Activated CD4-positive, alpha-beta T cell treated with anti-CD3 and anti-CD28 coated beads, Interleukin-10, Interleukin-2, amounts not matched to agents 100 ng/mL and 50 ng/mL, durations not matched to agents 16 hours and 8 hours (primary cell): ENCODE measurements around the gene SORBS1.
A peak's percentile ranks its signal among the peaks of the same experiment; 100 is the strongest.

Experiments
- DNase-seq: peaks from one replicate; pipeline ENCODE4 v3.0.0-alpha.2; 2020

SORBS1 gene

DNA sequence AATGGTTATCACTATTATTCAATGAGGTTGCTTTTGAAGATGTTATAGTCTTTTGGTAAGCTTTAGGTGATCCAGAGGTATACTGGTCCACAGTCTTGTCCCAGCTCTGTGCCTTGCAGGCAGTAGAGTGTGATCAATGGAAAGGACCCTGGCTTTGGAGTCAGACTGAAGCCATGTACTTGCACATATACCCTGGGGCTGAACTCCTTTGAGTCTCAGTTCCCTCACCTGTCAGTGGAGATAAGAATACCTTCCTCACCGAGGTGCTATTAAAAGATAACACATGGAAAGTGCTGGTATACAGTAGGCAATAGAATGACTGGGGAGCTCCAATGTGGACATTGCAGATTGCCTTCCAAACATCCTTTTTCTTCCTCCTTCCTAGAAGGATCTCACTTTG is 254.3 kb downstream of the SORBS1 start:
- no peak for DNase-seq

GRCh38 chr10:95306318-95306650 is 254.9 kb downstream of the SORBS1 start:
- no peak for DNase-seq

GRCh38 chr10:95305606-95306317 is 255.4 kb downstream of the SORBS1 start:
- DNase-seq: no peak

GRCh38 chr10:95304976-95305375 is 256.2 kb downstream of the SORBS1 start:
- no peak for DNase-seq

DNA sequence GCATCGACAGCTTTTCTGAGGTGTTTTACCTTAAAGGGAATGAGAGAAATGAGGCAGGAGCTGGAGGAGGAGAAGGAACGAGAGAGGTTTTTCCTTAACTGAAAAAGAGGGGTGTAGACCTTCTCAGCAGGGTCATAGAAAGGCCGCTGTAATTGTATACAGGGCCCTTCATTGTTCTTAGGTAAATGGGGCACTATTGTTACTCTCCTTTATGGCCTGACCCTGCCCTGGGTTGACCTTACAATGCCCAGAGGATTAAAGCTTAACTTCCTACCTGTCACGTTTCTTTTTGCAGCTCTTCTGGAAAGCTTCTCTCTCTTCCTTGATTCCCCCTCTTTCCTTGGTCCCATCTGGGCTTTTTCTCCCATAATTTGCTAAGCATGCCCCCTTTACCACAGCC is 256.7 kb downstream of the SORBS1 start:
- DNase-seq: no peak

DNA sequence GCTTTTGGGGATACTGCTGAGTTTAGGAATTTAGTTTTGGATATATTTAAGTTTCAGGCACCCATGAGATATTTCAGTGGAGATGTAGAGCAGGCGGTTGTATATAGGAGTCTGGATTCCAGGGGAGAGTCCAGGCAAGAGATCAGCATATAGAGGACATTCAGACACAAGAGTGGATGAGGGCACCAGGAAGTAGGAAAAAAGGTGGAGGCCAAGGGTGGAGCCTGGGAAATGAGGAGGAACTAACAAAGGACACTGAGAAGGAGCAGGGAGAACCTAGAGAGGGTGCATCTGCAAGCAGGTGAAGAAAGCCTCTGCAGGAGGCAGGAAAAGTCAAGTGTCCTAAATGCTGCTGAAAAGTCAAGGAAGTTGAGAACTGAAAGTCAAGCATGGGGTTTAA is 257.2 kb downstream of the SORBS1 start:
- DNase-seq: no peak

DNA sequence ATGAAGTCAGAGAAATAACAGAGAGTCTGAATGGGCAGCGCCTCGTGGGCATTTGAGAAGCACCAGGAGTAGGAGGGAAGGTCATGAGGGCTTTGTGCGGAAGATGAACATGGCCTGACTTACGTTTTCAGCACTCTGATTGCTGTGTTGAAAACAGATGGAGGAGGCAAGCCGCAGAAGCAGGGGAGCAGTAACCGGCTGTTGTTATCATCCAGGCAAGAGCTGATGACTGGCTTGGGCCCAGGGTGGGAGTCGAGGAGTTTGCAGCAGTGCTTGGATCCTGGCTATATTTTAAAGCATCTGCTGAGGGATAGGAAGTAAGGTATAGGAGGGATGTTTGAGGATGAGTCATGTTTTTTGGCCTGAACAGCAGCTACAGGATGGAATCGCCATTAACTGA is 257.6 kb downstream of the SORBS1 start:
- DNase-seq: no peak

DNA sequence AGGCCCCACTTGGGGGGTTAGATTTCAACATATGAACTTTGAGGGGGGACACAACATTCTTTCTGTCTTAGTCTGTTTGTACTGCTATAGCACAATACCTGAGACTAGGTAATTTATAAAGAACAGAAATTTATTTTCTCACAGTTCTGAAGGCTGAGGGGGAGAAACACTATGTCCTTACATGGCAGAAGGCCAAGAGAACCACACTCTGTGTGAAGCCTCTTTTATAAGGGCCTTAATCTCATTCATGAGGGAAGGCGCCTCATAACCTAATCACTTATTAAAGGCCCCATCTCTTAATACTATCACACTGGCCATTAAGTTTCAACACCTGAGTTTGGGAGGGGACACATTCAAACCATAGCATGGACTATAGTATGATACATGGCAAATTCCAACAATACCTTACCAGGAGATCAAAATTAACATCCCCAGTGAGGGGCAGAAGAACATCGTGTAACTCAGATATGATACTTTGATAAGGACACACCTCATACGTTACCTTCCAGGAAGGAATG is 261.1 kb downstream of the SORBS1 start:
- DNase-seq: no peak

GRCh38 chr10:95297402-95297801 is 263.8 kb downstream of the SORBS1 start:
- DNase-seq: no peak

- no peak for DNase-seq
Observed at GRCh38 chr10:95296764-95297163, 264.4 kb downstream of the SORBS1 start.

GRCh38 chr10:95295031-95295755 is 266.0 kb downstream of the SORBS1 start:
- peak; percentile 71 for DNase-seq

- DNase-seq: no peak
Observed at GRCh38 chr10:95293631-95294030, 267.5 kb downstream of the SORBS1 start.

DNA sequence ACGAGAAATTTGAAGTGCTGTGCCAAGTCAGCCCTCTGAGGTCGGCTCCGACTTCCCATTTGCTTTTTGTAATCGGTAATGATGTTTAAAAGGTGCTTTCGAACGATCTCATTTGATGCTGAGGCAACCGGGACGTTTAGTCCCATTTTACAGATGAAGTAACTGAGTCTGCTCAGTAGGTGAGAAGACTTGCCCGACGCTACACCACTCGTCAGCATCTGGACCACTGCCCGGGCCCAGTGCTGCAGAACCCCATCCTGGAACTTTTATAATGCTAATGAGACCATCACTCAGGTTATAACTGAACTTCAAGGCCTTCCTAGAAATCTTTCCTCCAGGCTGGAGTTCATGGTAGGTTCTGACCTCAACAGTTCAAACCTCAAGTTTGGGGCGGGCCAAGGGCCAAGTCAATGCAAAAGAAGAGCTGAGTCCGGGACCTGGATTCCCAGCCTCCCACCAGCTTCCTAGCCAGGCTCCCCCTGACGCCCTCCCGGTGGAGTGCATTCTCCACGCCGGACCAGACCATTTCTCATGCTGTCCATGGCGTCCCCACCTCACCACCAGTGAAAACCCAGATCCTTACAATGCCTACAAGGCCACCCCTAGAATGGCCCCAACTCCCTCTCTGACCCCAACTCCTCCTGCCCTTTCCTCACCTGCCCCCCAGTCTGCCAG is 269.7 kb downstream of the SORBS1 start:
- no peak for DNase-seq

GRCh38 chr10:95290461-95291364 is 270.5 kb downstream of the SORBS1 start, which contains the start of gene PDLIM1:
Gene PDLIM1, minus strand, starts transcription at chr10:95291003. Its CDS starts 88 bp downstream, at chr10:95290915.
- peak; percentile 39 for DNase-seq

DNA sequence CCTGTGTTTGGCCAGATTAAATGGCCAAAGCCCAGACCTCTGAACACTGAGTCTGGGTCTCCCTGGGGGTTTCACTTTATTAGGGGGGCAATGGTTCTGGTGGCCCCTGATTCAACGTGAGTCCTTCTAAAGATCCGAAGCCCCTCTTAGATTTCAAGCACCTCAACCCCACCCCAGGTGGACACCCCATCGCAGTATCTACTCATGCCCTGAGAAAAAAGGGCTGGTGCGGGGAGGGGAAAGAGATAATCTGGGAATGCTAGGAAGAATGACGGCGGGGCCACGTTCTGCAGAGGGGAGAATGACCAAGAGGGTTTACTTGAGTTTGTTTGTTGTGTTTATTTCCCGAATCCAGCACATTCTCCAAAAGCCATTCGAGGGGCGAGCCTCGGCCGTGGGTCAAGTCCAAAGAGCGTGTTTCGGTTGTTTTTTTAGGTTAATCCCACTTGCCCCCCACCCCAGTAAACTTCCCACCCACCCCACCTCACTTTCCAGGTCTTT is 271.2 kb downstream of the SORBS1 start:
- DNase-seq: no peak

DNA sequence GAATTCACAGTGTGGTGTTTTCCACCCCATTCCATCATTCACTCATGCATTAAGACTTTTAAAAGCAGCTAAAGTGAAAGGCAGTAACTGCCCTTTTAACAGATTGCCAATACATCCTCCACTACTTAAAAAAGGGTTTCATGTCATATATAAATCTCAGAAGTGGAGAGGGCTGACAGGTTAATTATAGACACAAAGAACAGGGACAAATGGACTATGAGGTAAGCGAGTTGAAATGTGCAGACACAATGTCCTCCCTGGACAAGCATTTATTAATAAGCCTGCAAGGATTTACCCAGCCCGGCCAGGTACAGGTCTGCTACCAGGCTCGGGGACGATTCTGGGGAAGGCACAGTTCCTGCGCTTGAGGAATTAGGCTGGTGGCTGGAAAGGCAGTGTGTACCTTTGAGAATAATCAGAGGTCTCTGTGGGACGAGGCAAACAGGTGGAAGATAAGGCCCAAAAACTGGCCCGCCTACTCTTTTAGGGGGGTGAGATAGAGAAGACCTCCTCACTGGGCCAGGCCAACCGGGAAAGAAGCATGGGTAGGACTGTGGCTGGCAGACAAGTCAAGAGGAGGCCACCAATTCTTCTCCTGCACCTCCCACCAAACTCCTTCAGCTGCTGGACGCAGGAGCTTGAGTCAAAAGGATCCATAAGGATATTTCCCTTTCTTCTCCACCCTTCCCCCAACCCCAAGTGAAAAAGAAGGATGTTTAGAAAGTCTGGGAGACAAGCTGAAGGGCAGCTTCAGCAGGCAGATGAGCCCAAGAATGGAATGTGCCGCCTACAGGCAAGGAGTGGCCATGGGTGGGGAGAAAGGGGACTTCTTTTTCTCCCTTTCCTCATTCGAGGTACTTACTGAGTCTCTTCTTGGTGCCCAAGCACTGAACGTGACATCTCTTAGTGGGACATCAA is 271.9 kb downstream of the SORBS1 start:
- no peak for DNase-seq

DNA sequence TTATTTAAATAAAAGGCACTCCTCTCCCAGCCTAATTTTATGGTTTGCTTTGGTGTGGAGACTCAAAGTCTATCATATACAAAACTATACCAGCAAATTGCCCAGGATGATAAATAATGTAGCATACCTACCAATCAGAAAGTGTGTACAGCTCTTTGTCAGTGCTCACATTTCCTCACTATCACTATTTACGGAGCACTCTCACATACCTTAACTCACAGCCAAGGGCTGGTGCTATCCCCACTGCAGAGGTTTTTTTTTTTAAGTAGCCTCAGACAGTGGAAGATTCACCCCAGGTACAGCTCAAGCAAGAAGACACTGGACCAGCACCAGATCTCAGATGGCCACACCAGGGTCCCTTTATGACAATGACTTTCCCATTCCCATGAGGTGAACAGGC is 272.9 kb downstream of the SORBS1 start:
- DNase-seq: no peak

DNA sequence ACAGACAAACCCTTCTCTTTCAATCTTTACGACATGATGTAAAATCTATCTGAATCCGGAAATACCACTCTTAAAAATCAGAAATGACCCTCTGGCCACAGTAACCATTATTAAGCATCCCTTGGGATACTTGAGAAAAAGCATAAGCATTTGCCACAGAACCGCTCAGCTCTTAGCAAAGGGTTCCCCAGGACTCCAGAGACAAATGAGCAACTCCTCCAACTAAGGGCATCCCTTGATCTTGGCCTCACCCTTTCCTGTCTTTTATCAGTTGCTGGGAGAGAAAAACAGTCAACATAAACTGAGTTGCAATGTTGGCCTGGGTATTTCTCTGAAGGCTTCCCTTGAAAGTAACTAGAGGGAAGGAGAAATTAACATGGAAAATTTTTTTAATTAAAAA is 273.9 kb downstream of the SORBS1 start:
- DNase-seq: no peak

DNA sequence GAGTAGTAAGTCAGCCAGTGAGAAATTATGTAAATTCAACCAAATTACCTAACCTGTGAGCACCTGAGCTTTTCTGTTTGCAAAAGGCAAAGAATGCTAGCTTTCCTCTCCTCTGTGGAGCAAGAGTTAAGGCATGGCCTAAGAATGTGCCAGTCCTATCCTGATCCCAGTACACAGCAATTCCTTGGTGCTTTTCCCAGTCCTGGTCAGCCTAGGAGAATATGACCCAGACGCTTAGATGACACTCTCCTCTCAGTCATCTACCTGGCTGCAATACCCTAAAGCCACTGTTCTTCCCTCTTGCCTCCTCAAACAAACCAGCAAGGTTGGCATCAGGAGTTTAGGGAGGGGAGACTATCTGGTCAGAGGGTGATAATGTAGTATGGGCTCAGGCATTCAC is 274.5 kb downstream of the SORBS1 start:
- no peak for DNase-seq

- DNase-seq: no peak
Observed at GRCh38 chr10:95285556-95285955, 275.6 kb downstream of the SORBS1 start.

DNA sequence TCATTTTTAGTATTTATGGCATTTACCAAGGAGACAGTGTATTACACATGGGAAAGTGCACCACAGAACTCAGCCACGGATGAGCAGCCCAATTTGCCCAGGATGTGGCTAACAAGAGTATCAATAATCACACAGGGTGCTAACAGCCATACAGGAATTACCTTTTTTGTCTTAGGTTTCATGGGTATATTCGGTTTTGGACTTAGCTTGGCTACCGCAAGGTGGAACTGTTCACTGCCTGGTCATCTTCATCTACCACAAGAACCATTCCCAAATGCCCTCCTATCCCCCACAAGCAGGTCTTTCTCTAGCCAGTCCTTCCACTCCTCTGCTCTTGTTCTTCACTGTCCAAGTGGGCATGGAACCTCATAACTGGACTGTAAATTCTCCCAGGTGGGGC is 276.4 kb downstream of the SORBS1 start:
- DNase-seq: no peak
